Measurements from ENCODE around the gene FGB.

Gene FGB

GRCh38 chr4:154597798-154598774, 35.3 kb downstream of the FGB start:
- DNase-seq: no peak

DNA sequence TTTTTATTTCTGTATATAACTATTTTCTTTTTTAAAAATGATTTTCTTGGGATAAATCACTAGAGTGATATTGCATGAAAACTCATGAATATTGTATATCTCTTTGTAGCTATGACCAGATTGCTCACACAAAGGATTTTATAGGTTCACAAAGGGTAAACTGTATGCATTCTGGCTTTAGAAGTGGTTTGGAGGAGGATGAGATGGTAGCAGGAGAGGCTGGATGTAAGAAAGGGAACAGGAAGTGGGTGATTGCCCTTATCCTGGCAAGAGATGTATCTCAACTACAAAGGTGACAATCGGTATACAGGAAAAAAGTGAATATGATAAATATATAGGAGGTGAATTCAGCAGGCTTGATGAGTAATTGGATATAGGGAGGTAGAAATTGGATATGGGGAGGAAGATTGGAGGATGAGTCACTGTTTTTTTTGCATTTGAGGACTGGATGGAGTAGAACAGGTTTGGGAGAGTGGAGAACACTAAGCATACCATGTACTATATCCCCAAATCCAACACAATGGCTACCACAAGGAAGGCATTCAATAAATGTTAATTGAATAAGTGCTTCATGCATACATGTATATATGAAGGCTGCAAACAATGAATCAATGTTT, 39.7 kb downstream of the FGB start:
- DNase-seq: no peak

- DNase-seq: no peak
These were observed 40.5 kb downstream of the FGB start for GRCh38 chr4:154603033-154603943.

DNA sequence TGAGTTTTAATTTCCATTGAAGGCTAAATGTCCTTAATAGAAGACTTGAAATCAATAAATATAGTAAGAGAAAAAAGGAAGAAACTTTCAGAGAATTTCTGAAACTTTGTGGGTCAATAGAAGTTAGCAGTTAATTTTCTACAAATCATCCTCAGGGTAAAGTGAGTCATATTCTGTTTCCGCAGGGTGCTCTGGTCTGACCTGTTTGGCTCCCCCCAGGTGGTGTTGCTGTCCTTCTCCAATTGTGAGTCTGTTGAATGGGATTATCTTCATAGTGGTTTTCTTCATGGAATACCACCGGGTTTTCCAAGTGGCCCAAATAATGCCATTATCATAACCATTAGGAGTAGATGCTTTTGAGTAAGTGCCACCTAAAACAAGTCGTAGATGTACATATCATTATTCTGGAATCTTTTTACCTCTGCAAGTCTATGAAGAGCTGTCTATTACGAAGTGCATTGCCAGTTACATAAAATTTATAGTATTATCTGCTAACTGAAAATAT, 41.9 kb downstream of the FGB start:
- DNase-seq: no peak

DNA sequence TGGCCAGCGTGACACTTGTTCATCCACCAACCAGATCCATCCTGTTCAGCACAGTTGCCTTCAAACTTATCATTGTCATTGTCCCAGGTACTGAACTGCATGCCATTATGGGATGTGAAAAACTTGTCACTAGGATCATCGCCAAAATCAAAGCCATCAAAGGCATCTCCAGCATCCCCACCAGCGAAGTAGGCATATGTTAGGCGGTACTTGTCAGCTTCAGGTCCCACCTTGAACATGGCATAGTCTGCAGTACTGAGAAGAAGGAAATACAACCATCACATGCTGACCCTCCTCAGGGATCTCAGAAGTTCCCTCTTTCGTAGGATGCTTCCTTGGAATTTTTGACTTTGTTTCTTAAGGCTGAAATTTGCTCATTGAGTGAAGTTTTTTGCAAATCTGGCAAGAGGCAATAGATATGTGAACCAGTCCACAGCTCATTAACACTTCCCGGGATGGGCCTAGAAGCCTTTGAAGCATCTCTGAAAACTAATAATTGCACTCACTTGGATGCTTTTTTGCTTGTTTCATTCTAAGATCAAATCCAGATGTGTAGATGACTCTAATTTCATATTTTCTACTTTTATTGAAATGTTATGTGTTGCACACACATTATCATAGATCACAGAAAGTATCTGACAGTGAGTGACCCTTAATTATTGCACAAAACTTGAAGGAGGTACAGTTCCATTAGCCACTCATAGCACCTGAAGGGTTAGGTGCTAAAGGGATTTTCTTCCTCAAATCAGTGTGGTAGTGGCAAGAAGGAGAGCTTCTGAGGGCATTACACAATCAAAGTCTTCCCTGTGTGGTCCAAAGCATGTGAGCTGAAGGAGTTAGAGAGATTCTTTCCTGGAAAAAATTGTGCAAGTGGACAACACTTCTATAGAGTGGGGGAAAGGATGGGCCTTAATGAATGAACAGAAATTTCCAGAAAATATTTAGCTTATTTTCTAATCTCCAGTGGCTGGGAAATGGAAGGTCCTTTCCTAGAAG, 44.2 kb downstream of the FGB start:
- no peak for DNase-seq

DNA sequence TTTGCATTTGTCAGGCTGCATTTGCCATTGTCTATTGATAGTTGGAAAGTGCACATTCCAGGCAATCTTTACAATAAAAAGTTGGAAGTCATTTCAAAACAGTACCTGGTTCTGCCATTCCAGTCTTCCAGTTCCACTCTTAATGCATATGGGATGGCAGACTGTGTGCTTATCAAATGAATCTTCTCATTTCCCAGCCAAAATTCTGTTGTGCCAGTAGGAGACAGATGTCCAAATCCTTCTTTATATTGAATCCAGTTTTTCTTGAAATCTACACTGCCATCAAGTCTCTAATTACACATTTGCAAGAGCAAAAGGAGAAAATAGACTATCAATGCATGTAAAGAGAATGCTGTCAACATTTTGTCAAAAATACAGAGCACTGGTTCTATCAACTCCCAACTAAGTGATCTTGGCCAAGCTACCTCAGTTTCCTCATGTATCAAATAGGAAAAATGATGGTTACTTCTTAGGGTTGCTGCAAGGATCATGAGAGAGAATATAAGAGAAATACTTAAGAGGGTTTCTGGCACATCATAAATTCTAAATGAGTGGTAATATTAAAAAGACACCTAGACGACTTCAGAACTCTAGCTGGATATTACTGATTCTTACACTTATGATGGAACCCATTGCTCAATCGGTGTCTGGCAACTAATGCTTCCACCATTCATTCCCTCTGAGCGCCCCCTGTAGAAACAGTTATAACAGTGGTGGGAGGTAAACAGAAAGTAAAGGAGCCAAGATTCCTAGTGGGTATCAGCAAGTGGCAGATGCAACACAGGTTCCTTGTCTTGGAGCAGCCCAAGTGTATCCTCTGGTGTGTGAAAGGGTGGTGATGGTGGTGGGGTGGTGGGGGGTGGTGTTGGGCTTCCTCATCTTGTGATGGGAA, 45.8 kb downstream of the FGB start:
- no peak for DNase-seq

- no peak for DNase-seq
These were observed 46.7 kb downstream of the FGB start for GRCh38 chr4:154609532-154609931.

DNA sequence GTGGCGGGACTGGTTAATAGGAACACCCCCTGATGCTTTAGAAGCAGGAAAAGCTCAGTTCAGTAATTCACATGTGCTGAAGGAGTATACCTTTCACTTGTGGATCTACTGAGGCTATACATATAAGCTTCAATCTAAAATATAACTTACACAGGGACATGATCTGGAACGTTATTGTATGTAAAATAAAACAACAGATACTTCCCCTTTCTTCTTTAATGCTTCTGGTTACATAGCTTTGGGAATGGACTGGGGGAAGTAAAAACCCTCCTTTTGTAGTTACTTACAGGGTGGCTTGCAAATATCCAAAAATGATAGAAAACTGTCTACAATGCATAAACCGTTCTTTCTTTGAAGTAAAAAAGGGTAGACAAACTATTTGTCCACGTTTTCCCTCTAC, 47.8 kb downstream of the FGB start:
- DNase-seq: no peak

DNA sequence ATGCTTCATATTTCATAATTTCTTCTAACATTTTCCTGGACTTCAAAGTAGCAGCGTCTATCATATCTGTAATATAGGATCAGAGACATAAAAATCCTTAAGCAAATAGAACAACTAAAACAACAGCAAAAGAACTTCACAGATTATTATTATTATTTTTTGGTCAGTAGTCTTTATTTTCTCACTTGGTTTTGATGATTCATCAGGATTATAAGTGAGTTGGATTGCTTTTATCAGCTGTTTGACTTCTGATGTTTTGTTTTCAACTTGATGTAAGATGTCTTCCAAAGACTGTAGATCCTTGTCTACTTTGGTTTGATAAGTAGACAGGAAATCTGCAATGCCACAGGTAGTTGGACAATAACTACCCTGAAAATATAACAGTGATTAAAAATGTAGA, 49.0 kb downstream of the FGB start:
- DNase-seq: no peak

DNA sequence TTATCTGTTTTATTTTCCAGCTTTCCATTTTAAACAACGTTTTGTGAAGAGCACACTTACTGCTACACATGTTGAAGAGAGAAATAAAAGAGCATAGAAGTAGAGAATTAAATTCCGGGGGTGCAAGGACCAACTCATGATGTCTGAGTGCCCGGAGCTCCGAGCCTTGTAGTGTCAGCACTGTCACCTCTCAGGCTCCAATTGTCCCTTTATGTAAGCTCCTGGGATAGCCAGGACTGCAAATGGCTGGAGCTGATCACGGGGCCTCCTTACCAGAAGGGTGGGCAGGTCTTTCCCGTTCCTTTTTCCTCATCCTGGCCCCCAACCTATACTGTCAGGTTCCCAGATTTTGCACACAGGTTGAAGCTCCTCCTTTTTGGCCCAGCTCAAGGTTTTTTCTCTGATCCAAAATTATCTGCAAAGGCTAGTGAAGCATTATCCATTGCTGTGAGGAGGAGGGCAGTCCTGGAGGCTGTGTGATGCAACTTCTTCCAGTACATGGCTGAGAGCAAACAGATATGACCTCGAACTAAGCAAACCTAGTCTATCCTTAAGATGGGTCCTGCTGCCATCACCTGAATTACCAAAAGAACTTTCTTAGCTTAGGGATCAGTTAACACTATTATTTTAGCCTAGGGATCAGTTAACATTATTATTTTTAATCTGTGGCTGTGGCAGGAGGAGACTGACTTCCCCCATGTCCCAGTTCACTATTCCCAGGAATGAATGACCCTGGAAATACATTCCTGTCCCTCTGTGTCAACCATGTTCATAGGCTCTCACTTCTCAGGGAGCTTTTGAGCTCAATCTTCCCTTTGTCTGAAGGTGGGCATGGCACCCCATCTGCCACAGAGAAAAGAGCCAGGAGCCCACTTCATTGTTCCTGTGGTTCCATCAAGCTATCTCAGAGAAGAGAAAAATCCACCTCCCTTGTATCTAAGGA, 49.9 kb downstream of the FGB start, which contains the start of gene FGG:
Gene FGG (minus strand): TSS at position 185 of the 943 bp plus-strand sequence. CDS start 47 bp downstream, at position 138.
- DNase-seq: no peak

DNA sequence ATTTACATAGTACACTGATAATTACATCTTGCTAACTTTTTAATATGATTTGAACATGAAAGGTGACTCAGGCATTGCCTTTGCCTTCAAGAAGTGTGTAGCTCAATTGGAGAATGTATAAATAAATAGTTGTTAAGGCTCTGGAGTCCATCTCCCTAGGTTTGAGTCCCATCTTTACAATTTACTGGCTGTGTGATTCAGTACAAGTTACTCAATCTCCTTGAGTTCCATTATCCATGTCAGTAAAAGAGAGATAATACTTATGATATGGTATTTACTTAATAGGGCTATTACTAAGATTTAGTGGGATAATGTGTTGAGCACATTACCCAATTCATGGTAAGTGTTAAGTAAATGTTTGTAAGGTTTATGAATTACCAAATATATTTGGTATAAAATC, 51.5 kb downstream of the FGB start:
- DNase-seq: no peak

DNA sequence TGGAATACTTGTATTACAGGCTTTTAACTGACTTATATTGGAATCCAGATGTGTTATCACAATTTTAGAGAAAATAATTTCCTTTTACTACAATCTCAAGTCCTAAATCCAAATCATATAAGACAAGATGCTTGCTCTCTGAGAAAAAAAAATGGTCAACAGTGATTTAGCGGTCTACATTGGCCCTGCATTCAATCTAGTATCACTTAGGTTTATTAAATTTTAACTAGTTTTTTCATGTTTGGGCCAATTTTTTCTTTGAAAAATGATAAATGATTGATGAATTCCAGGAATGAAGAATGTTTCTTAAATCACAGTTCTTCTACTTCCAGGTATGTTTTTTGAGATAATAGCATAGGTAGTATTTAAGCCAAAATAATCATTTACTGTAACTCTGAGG, 52.4 kb downstream of the FGB start:
- DNase-seq: no peak

GRCh38 chr4:154616287-154616686, 53.5 kb downstream of the FGB start:
- DNase-seq: no peak

DNA sequence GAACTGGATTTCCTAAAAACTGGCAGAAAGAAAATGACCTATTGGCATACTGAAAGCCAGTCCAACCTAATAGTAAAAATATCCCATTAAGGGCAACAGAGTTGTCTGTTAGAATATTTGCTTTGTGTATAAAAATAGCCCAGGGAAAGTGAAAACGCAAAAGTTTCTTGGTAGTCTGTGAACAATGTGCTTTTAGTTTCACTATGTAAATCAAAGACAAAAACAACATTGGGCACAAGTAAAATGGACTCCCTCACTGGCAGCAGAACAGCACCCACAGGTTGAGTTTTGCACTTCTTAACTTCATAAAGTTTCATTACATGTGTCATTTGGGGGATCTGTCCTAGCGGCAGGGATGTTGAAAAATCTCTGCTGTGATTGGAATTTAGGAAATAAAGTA, 53.9 kb downstream of the FGB start:
- no peak for DNase-seq

DNA sequence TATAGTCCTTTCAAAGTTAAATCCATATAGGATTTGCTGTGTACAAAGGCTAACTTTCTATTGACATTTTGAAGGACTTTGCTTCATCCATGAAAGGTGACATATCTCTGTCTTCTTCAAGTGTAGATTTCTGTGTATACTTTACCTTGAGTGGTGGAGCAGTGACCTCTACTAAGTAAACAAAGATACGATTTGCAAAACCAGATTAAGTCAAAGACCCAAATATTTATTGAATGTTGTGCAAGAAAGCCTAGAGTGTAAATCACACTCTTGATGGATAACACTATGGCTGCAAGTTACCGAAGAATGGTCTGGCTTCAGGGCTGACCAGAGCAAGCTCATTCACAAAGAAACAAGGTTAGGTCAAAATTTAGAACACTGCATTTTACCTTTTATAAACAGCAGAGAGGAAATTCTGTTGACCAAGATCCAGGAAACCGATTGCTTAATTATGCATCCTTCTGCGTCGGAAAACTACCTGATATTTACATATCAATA, 55.1 kb downstream of the FGB start:
- DNase-seq: no peak

GRCh38 chr4:154618708-154619315, 56.0 kb downstream of the FGB start:
- peak; percentile 43 to 79 for DNase-seq

GRCh38 chr4:154620111-154620510, 57.3 kb downstream of the FGB start:
- no peak for DNase-seq
